BE2C (cell line): ENCODE data around the gene MAP2.

Experiments
- DNase-seq: peaks from one replicate; pipeline ENCODE4 v3.0.0-alpha.2; 2020
- H3K27me3 ChIP-seq: fragments of 250-450 bp; sonication (Bioruptor Pico); 2 replicates; pipeline ENCODE4 v1.5.1; 2020; ENCODE audit warnings: mild to moderate bottlenecking
- H3K36me3 ChIP-seq: fragments of 250-450 bp; sonication (Bioruptor Pico); 2 replicates; pipeline ENCODE4 v1.5.1; 2020; ENCODE audit warnings: mild to moderate bottlenecking
- H3K4me1 ChIP-seq: fragments of 250-450 bp; sonication (Bioruptor Pico); 2 replicates; pipeline ENCODE4 v1.5.1; 2020
- H3K4me3 ChIP-seq: 2 replicates; pipeline ENCODE4 v1.5.1; 2011; ENCODE audit warnings: low read depth, low read length
- H3K9me3 ChIP-seq: fragments of 250-450 bp; sonication (Bioruptor Pico); 2 replicates; pipeline ENCODE4 v1.5.1; 2020
- CTCF ChIP-seq: IDR thresholded peaks from 2 replicates; pipeline ENCODE4 v1.5.1; 2012; ENCODE audit warnings: mild to moderate bottlenecking, low read depth, low read length

The MAP2 gene

GRCh38 chr2:209582281-209582680 lies 158.4 kb downstream of the MAP2 start:
- DNase-seq, result no peak

GRCh38 chr2:209584472-209584871 lies 160.6 kb downstream of the MAP2 start:
- Histone ChIP-seq H3K36me3 (peaks cover 8% of the 10 kb centered on the region; the same call in 1 of the 2 replicates), H3K27me3 (no peaks in the 10 kb centered on the region), H3K4me1 (no peaks in the 10 kb centered on the region; the same call in 1 of the 2 replicates), H3K4me3 (no peak overlapping the region), H3K9me3 (no peaks in the 10 kb centered on the region)
- no peak for DNase-seq
- TF ChIP-seq CTCF, result no peak

More at GRCh38 chr2:209582281-209582680, 158.4 kb downstream of the MAP2 start:
- no peak for TF ChIP-seq CTCF
- Histone ChIP-seq H3K9me3 (no peaks in the 10 kb centered on the region), H3K4me3 (no peak overlapping the region), H3K4me1 (peaks cover 9% of the 10 kb centered on the region; the same call in 1 of the 2 replicates), H3K27me3 (no peaks in the 10 kb centered on the region), H3K36me3 (peaks cover 4% of the 10 kb centered on the region; the same call in 1 of the 2 replicates)

GRCh38 chr2:209584915-209585314 lies 161.1 kb downstream of the MAP2 start:
- Histone ChIP-seq H3K27me3 (no peaks in the 10 kb centered on the region), H3K9me3 (no peaks in the 10 kb centered on the region), H3K36me3 (peaks cover 8% of the 10 kb centered on the region), H3K4me1 (no peaks in the 10 kb centered on the region; the same call in 1 of the 2 replicates), H3K4me3 (no peak overlapping the region)
- DNase-seq, result no peak
- no peak for TF ChIP-seq CTCF

- peak; percentile 40 for DNase-seq
- Histone ChIP-seq H3K27me3 (no peaks in the 10 kb centered on the region), H3K36me3 (peaks cover 13% of the 10 kb centered on the region), H3K4me3 (no peak overlapping the region), H3K9me3 (no peaks in the 10 kb centered on the region), H3K4me1 (peaks cover 13% of the 10 kb centered on the region)
- TF ChIP-seq CTCF, result no peak
Measured at GRCh38 chr2:209591021-209591420, 167.2 kb downstream of the MAP2 start.

- H3K36me3 ChIP-seq, result peaks cover 13% of the 10 kb centered on the region
- peaks cover 13% of the 10 kb centered on the region for H3K4me1 ChIP-seq
- DNase-seq, result no peak
- H3K27me3 ChIP-seq, result no peaks in the 10 kb centered on the region
- TF ChIP-seq CTCF, result no peak
- H3K4me3 ChIP-seq, result no peak overlapping the region
- H3K9me3 ChIP-seq, result no peaks in the 10 kb centered on the region
Measured at GRCh38 chr2:209592106-209592505, 168.3 kb downstream of the MAP2 start.

- H3K27me3 ChIP-seq, result no peaks in the 10 kb centered on the region
- DNase-seq, result peak; percentile 9
- peaks cover 13% of the 10 kb centered on the region for H3K4me1 ChIP-seq
- peaks cover 10% of the 10 kb centered on the region for H3K36me3 ChIP-seq
- no peaks in the 10 kb centered on the region for H3K9me3 ChIP-seq
- H3K4me3 ChIP-seq, result no peak overlapping the region
- TF ChIP-seq CTCF, result no peak
Measured at GRCh38 chr2:209593930-209594329, 170.1 kb downstream of the MAP2 start.
